CD4-positive, alpha-beta T cell (primary cell): ENCODE results near the gene MMRN2. TPM values are rescaled to one million over a fixed set of nuclear protein-coding genes. Genes with fewer than 3 reads are reported as not detected.
"Not testable (repeated sequence)": the region's sequence is repeated elsewhere in the genome, so short reads cannot be mapped to it uniquely, and the experiment has no call there.

Experiments used
- ATAC-seq: fragments of 200-7000 bp; cut with Tn5 transposase; one replicate; pipeline ENCODE4 v1.10.0; 2022; ENCODE audit warnings: mild to moderate bottlenecking; ENCODE audit not compliant: poor library complexity
- CTCF ChIA-PET: fragments of 350-600 bp; sonication (Branson Sonifier 250); formaldehyde crosslinking; loops from one replicate; lab custom pipeline; 2021; ENCODE audit warnings: antibody characterized with exemption, inconsistent platforms; lab: Charles Lee
- POLR2A ChIA-PET: fragments of 350-600 bp; sonication (Branson Sonifier 250); formaldehyde crosslinking; loops from one replicate; lab custom pipeline; 2021; ENCODE audit warnings: antibody characterized with exemption, inconsistent platforms; lab: Charles Lee
- DNase-seq, 14 experiments: peaks; one replicate each; pipeline ENCODE4 v3.0.0-alpha.2; 2013 to 2020; ENCODE audit warnings: mixed read lengths in 2 of 14
- H3K27ac ChIP-seq, 2 donors: one replicate each; pipeline versions ENCODE4 v1.5.1 to v1.7.0; 2013; ENCODE audit warnings: low read length in 2 of 2, low read depth in 1 of 2, mild to moderate bottlenecking in 1 of 2
- H3K27me3 ChIP-seq, 2 experiments: 1 replicate in 1 of 2; 2 replicates in 1 of 2; pipeline versions ENCODE4 v1.6.1 to v1.7.0; 2013; ENCODE audit warnings: low read length in 2 of 2, control low read depth in 1 of 2, mild to moderate bottlenecking in 1 of 2, moderate library complexity in 1 of 2; ENCODE audit not compliant: insufficient read depth in 2 of 2, control insufficient read depth in 1 of 2
- H3K36me3 ChIP-seq: one replicate; pipeline ENCODE4 v1.6.1; 2013; ENCODE audit warnings: low read length, control low read depth; ENCODE audit not compliant: insufficient read depth
- H3K4me1 ChIP-seq: one replicate; pipeline ENCODE4 v1.6.1; 2013; ENCODE audit warnings: low read length, control low read depth; ENCODE audit not compliant: insufficient read depth
- H3K4me3 ChIP-seq: one replicate; pipeline ENCODE4 v1.5.1; 2013; ENCODE audit warnings: mild to moderate bottlenecking, low read length, moderate library complexity
- H3K9me3 ChIP-seq, 2 experiments: 1 replicate in 1 of 2; 2 replicates in 1 of 2; pipeline versions ENCODE4 v1.6.1 to v1.7.0; 2013; ENCODE audit warnings: low read length in 2 of 2, mild to moderate bottlenecking in 2 of 2, control low read depth in 1 of 2, moderate library complexity in 1 of 2; ENCODE audit not compliant: control insufficient read depth in 1 of 2, insufficient read depth in 1 of 2
- H3K27ac Mint-ChIP-seq: one replicate; pipeline ENCODE4 v1.8.0; 2020; ENCODE audit warnings: mixed read lengths
- H3K27me3 Mint-ChIP-seq: one replicate; pipeline ENCODE4 v1.8.0; 2021; ENCODE audit warnings: mixed read lengths
- H3K36me3 Mint-ChIP-seq: one replicate; pipeline ENCODE4 v1.8.0; 2021; ENCODE audit warnings: low read depth, mixed read lengths
- H3K4me1 Mint-ChIP-seq: one replicate; pipeline ENCODE4 v1.8.0; 2021; ENCODE audit warnings: low read depth, mixed read lengths
- H3K4me3 Mint-ChIP-seq: one replicate; pipeline ENCODE4 v1.8.0; 2020; ENCODE audit warnings: mild to moderate bottlenecking, mixed read lengths
- H3K9me3 Mint-ChIP-seq: one replicate; pipeline ENCODE4 v1.8.0; 2020; ENCODE audit warnings: mixed read lengths
- intact Hi-C, 2 experiments: fragments of 100-400 bp; cut with DNase I in 1 of 2; cut with micrococcal nuclease in 1 of 2; formaldehyde crosslinking; loops; one replicate each; pipeline versions ENCODE4 v1.15.1 to v1.9.0; 2023 to 2025; cut with DNase I, micrococcal nuclease
- total RNA-seq, 174 experiments: library from RNA in 2 of 174; stranded (reverse) in 2 of 174; gene quantifications; one replicate each; pipeline ENCODE4 v1.2.3 and lab custom pipeline; 2021 to 2026
- TF ChIP-seq, protein P1 (sequence below): fragments of 200-600 bp; IDR thresholded peaks from one replicate; pipeline ENCODE4 v1.8.0; 2022; ENCODE audit warnings: antibody characterized with exemption, mild to moderate bottlenecking

The MMRN2 gene
- total RNA-seq, 2 experiments from 2014 or later: 0.47 to 1.8 TPM

DNA sequence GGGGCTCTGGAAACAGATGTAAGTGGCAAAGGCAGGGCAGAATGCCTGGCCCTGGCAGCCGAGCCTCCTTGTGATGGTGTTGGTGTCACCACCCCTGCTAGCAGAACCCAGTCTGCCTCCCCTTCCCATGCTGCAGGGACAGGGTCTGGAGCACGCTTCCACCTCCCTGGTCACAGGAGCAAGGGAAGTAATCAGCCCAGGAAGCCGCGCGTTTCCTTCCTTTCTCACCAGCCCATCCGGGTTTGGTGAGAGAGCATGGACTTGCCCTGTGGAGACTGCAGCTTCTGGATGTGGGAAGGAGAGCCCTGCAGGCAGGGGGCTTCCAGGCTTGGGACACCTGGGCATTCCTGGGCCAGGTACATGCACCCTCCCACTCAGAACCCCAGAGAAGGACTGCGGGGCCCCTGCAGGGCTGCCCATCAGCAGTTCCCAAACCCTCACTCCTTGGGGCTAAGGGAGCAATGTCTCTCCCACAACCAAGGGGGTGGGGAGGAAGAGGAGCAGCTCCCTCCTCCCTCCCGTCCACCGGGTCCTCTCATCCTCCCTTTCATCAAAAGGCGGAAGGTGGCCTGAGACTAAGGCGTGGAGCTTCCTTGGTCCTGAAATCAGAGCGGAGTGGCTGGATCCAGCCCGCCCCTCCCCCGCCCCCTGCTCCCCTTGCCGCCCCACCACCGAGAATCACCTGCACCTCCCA lies 1.8 kb downstream of the MMRN2 start:
- CTCF ChIA-PET: no interaction called here
- H3K27me3 Mint-ChIP-seq: peaks cover 2% of the 10 kb centered on the region
- H3K4me3 Mint-ChIP-seq: no peak overlapping the region
- POLR2A ChIA-PET: no interaction called here
- H3K9me3 Mint-ChIP-seq: peaks cover 2% of the 10 kb centered on the region
- peaks cover 47% of the 10 kb centered on the region for H3K4me1 ChIP-seq
- H3K27ac Mint-ChIP-seq: no peak overlapping the region
- no peaks in the 10 kb centered on the region for H3K36me3 Mint-ChIP-seq
- H3K27ac ChIP-seq: no peak overlapping the region
- peaks cover 0 to 21% of the 10 kb centered on the region in 2 experiments for H3K9me3 ChIP-seq
- H3K36me3 ChIP-seq: no peaks in the 10 kb centered on the region
- ATAC-seq (no peak), DNase-seq (peak in 1 of 14 experiments; percentile 8)
- TF ChIP-seq, protein P1, sequence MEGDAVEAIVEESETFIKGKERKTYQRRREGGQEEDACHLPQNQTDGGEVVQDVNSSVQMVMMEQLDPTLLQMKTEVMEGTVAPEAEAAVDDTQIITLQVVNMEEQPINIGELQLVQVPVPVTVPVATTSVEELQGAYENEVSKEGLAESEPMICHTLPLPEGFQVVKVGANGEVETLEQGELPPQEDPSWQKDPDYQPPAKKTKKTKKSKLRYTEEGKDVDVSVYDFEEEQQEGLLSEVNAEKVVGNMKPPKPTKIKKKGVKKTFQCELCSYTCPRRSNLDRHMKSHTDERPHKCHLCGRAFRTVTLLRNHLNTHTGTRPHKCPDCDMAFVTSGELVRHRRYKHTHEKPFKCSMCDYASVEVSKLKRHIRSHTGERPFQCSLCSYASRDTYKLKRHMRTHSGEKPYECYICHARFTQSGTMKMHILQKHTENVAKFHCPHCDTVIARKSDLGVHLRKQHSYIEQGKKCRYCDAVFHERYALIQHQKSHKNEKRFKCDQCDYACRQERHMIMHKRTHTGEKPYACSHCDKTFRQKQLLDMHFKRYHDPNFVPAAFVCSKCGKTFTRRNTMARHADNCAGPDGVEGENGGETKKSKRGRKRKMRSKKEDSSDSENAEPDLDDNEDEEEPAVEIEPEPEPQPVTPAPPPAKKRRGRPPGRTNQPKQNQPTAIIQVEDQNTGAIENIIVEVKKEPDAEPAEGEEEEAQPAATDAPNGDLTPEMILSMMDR: no peak
- H3K27me3 ChIP-seq: no peaks in the 10 kb centered on the region
- peaks cover 7% of the 10 kb centered on the region for H3K4me1 Mint-ChIP-seq
- H3K4me3 ChIP-seq: no peak overlapping the region
- intact Hi-C loops: no loop called here

DNA sequence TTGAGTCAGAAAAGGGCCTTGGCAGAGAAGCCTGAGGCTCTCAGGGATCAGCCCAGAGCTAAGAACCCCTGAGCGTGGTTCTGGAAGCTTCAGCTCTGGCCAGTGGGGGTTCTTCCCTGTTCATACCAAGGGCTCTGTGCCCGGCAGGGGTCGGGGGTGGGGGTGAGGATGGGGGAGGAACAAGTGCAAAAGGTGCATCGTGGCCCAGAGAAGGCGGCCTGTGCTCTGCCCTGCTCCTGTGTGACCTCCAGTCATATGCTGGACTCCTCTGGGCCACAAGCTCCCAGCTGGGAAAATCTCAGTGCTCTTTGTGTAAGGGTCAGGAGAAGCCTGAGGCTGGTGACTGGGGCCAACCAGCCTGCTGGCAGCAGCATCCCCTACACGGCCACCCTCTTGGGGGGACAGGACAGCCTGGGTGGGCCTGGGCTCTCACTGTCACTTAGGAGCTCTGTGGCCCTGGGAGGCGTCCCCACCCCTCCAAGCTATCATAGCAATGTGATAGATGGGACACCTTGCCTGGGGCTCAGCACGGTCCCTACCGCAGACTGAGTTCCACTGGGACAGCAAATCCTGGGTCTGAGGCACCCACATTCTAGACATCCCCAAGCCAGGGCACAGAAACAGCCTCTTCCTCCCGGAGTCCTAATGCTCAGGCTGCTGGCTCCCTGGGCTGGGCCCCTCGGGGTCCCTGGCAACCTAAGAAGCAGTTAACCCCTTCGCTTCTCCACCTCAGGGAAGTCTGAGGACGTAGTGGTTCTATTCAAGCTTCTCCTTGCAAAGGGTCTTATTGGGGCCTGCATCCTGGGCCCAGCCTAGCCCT lies 2.5 kb downstream of the MMRN2 start:
- Histone ChIP-seq H3K4me1 (peaks cover 48% of the 10 kb centered on the region), H3K27me3 (no peaks in the 10 kb centered on the region), H3K4me3 (no peak overlapping the region), H3K36me3 (no peaks in the 10 kb centered on the region), H3K9me3 (peaks cover 0 to 21% of the 10 kb centered on the region in 2 experiments), H3K27ac (no peak overlapping the region)
- ATAC-seq (no peak), DNase-seq (peak in 1 of 14 experiments; percentile 6)
- intact Hi-C loops: no loop called here
- ChIA-PET POLR2A (interaction anchor here (1.3 kb wide), 1 partner anchor 12 kb away, joined by 4 read pairs; no protein-coding TSS in a partner anchor), CTCF (no interaction called here)
- Mint-ChIP-seq H3K27me3 (no peaks in the 10 kb centered on the region), H3K4me3 (no peak overlapping the region), H3K4me1 (peaks cover 14% of the 10 kb centered on the region), H3K36me3 (peaks cover 4% of the 10 kb centered on the region), H3K27ac (no peak overlapping the region), H3K9me3 (peaks cover 2% of the 10 kb centered on the region)
- TF ChIP-seq, protein P1: no peak

DNA sequence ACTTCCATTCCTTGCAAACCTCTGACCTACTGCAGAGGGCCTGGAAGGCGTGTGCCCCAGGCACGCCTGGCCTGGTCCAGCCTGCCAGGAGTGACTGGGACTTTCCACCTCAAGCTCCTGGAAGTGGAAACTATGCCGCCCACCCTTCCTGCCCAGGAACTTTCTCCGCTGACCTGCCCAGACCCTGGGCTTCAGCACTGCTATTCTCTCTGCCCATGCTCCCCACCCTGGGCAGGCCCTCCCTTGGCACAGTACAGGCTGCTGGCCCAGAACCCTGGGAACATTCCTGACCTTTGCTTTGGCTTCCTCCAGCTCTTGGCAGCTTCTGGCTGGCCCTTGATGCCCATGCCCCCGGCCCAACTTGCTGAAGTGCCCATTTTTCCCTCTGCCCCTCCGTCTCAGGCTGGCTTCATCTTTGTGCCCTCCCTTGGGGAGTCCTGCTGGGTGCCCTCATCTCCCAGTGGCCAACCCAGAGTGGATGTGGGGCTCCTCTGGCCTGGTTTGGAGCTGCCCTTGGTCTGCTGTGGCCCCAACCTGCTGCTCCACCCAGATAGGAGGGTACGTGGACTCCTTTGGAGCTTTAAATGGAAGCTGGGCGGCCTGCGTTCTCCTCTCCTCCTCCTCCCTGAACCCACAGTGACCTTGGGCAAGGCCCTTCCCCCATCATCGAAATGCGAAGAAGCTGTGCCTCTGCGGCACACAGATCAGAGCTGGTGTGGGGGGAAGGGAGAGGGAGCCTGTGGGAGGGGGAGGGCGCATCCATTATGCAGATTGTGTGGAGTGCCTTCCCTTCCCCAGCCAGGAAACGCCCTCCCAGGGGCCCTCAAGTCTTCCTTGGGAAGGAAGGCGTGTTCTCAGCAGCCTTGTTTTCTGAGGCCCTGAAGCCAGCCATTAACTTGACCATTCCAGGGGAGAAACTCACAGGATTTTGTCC lies 3.4 kb downstream of the MMRN2 start:
- no peak overlapping the region for H3K4me3 Mint-ChIP-seq
- Histone ChIP-seq H3K4me3 (no peak overlapping the region), H3K36me3 (no peaks in the 10 kb centered on the region), H3K27me3 (no peaks in the 10 kb centered on the region), H3K9me3 (peaks cover 0 to 21% of the 10 kb centered on the region in 2 experiments), H3K27ac (no peak overlapping the region), H3K4me1 (peaks cover 55% of the 10 kb centered on the region)
- H3K27ac Mint-ChIP-seq: no peak overlapping the region
- CTCF ChIA-PET: no interaction called here
- DNase-seq (no peak), ATAC-seq (no peak)
- H3K27me3 Mint-ChIP-seq: no peaks in the 10 kb centered on the region
- intact Hi-C loops: no loop called here
- peaks cover 4% of the 10 kb centered on the region for H3K36me3 Mint-ChIP-seq
- TF ChIP-seq, protein P1: no peak
- H3K9me3 Mint-ChIP-seq: peaks cover 2% of the 10 kb centered on the region
- peaks cover 14% of the 10 kb centered on the region for H3K4me1 Mint-ChIP-seq
- POLR2A ChIA-PET: interaction anchor here (1.3 kb wide), 1 partner anchor 13 kb away, joined by 4 read pairs; no protein-coding TSS in a partner anchor

DNA sequence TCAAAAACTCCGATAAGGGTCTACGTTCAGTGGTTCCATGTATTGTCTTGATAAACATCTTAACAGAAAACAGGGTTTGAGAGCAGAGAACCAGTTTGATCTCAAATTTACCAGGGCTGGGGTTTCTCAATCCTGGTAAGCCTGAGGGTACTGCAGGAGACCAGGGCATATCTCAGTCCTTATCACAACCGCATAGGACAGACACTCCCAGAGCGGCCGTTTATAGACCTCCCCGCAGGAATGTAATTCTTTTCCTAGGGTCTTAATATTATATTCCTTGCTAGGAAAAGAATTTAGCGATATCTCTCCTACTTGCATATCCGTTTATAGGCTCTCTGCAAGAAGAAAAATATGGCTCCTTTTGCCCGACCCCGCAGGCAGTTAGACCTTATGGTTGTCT lies 4.7 kb downstream of the MMRN2 start:
- peaks cover 52% of the 10 kb centered on the region for H3K4me1 ChIP-seq
- DNase-seq, H3K36me3 Mint-ChIP-seq, H3K4me3 ChIP-seq, H3K9me3 Mint-ChIP-seq, POLR2A ChIA-PET, H3K4me3 Mint-ChIP-seq, H3K27ac Mint-ChIP-seq, intact Hi-C loops, H3K27ac ChIP-seq, H3K36me3 ChIP-seq, CTCF ChIA-PET, ATAC-seq, H3K27me3 ChIP-seq, H3K27me3 Mint-ChIP-seq: not testable (repeated sequence)
- H3K4me1 Mint-ChIP-seq: peaks cover 14% of the 10 kb centered on the region
- peaks cover 0 to 21% of the 10 kb centered on the region in 2 experiments for H3K9me3 ChIP-seq
